Measurements from ENCODE around the gene ENO2.

DNA sequence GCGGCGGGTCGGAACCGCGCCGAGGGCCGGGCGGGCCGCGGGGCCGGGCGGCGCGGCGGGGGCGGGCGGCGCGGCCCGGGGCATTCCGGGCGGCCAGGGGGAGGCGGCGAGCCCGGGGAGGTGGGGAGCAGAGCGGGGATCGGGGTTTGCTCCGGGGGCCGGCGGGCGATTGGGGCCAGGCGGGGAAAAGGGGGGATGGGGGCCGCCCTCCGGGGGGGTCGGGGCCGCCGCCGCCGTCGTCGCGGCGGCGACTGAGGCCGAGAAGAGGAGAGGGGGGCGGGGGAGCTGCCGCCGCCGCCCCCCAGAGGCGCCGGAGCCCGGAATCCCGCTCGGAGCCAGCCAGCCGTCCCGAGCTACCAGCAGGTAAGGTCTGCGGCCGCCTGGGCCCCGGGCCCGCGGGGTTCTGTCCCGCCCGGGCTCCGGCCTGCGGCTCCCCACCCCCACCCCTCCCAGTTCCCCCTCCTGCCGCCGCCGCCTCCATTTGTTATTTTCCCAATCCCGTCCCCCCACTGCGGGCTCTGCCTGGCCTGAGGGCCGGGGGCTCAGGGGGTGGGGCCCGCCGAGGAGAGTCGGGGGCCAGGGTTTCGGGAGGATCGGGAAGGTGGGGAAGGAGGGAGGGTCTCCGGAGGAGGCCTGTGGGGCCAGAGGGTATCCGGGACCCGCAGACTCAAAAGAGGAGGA is 13.8 kb downstream of the ENO2 start:
- TF ChIP-seq CTCF (conservative IDR thresholded peaks at IDR 0.05; ENCODE audit: low read depth, low read length) (no peak), EZH2 (IDR thresholded peaks at IDR 0.05; ENCODE audit: borderline replicate concordance, low read depth, low read length, poor library complexity, severe bottlenecking) (no peak)

All from A673 (cell line).